ENCODE data around the gene COL8A2. TPM values are rescaled to one million over a fixed set of nuclear protein-coding genes. Genes with fewer than 3 reads are reported as not detected.

Gene COL8A2
- total and polyA plus RNA-seq, 3 donors from 2014 or later = 1.3 to 4.2 (median 2.0) TPM

- Histone ChIP-seq H3K4me3 (no peak overlapping the region), H3K4me1 (peaks cover 11% of the 10 kb centered on the region), H3K9me3 (no peaks in the 10 kb centered on the region), H3K27ac (no peak overlapping the region), H3K27me3 (no peaks in the 10 kb centered on the region), H3K36me3 (ENCODE audit: low read depth, missing control alignments) (no peaks in the 10 kb centered on the region)
- no peak for DNase-seq
- intact Hi-C loops (cut with DNase I; ENCODE audit: low total_unique reads) = no loop called here
- 91 to 92% methylated on average over 26 to 29 of the region's 29 CpGs for WGBS, 2 donors
- no peak for TF ChIP-seq CTCF (IDR thresholded peaks at IDR 0.05)
- no peak for TF ChIP-seq POLR2A (IDR thresholded peaks at IDR 0.05)
Measured at GRCh38 chr1:36085686-36086526, 39.1 kb downstream of the COL8A2 start.

GRCh38 chr1:36085126-36085525, 39.9 kb downstream of the COL8A2 start:
- TF ChIP-seq CTCF (IDR thresholded peaks at IDR 0.05) (no peak), POLR2A (IDR thresholded peaks at IDR 0.05) (no peak)
- Histone ChIP-seq H3K36me3 (ENCODE audit: low read depth, missing control alignments) (no peaks in the 10 kb centered on the region), H3K4me1 (peaks cover 9% of the 10 kb centered on the region), H3K27me3 (no peaks in the 10 kb centered on the region), H3K9me3 (no peaks in the 10 kb centered on the region), H3K27ac (no peak overlapping the region), H3K4me3 (peak overlapping the region in 1 of 2 donors; percentile 62)
- no peak for DNase-seq
- WGBS, 2 donors = 86 to 94% methylated on average over 9 of the region's 9 CpGs
- intact Hi-C loops (cut with DNase I; ENCODE audit: low total_unique reads) = no loop called here

- no peaks in the 10 kb centered on the region for H3K36me3 ChIP-seq (ENCODE audit: low read depth, missing control alignments)
- H3K27ac ChIP-seq = no peak overlapping the region
- no peak for DNase-seq
- H3K4me1 ChIP-seq = peaks cover 3% of the 10 kb centered on the region
- TF ChIP-seq POLR2A (IDR thresholded peaks at IDR 0.05) (no peak), CTCF (IDR thresholded peaks at IDR 0.05) (no peak)
- H3K27me3 ChIP-seq = no peaks in the 10 kb centered on the region
- no peaks in the 10 kb centered on the region for H3K9me3 ChIP-seq
- peak overlapping the region; percentile 33 to 62 for H3K4me3 ChIP-seq
- WGBS, 2 donors = 34 to 50% methylated on average over 12 to 19 of the region's 19 CpGs
- intact Hi-C loops (cut with DNase I; ENCODE audit: low total_unique reads) = no loop called here
Measured at GRCh38 chr1:36084497-36085115, 40.4 kb downstream of the COL8A2 start.

GRCh38 chr1:36083635-36084496, 41.2 kb downstream of the COL8A2 start, which contains the start of gene TEKT2:
Gene TEKT2, plus strand, starts transcription at chr1:36084094. Its CDS starts 828 bp downstream, at chr1:36084922.
- peak; percentile 54 for DNase-seq
- no peaks in the 10 kb centered on the region for H3K9me3 ChIP-seq
- no peaks in the 10 kb centered on the region for H3K27me3 ChIP-seq
- H3K27ac ChIP-seq = no peak within 1 kb of the TSS
- H3K4me3 ChIP-seq = peak within 1 kb of the TSS; percentile 33 to 62
- 12 to 13% methylated on average over 51 to 59 of the region's 59 CpGs for WGBS, 2 donors
- intact Hi-C loops (cut with DNase I; ENCODE audit: low total_unique reads) = no loop called here
- peaks cover 3% of the 10 kb centered on the region for H3K4me1 ChIP-seq
- TF ChIP-seq POLR2A (IDR thresholded peaks at IDR 0.05) = no peak
- no peak for TF ChIP-seq CTCF (IDR thresholded peaks at IDR 0.05)
- H3K36me3 ChIP-seq (ENCODE audit: low read depth, missing control alignments) = no peaks in the 10 kb centered on the region

Data from testis (tissue), 3 donors.